Measurements from ENCODE around the gene SAMD11. TPM values are rescaled to one million over a fixed set of nuclear protein-coding genes. Genes with fewer than 3 reads are reported as not detected.

Gene SAMD11
- total and polyA plus RNA-seq, 8 donors, result 3.5 to 23.3 (median 4.6) TPM; not detected in 1

GRCh38 chr1:980602-981395 lies 57.1 kb downstream of the SAMD11 start:
- H3K4me3 ChIP-seq, result no peak overlapping the region
- H3K36me3 ChIP-seq, result no peaks in the 10 kb centered on the region
- peaks cover 6 to 15% (median 11%) of the 10 kb centered on the region in 4 donors for H3K4me1 ChIP-seq
- TF ChIP-seq POLR2A (IDR thresholded peaks at IDR 0.05), result no peak
- no peak for TF ChIP-seq EP300 (IDR thresholded peaks at IDR 0.05)
- TF ChIP-seq, protein P1, sequence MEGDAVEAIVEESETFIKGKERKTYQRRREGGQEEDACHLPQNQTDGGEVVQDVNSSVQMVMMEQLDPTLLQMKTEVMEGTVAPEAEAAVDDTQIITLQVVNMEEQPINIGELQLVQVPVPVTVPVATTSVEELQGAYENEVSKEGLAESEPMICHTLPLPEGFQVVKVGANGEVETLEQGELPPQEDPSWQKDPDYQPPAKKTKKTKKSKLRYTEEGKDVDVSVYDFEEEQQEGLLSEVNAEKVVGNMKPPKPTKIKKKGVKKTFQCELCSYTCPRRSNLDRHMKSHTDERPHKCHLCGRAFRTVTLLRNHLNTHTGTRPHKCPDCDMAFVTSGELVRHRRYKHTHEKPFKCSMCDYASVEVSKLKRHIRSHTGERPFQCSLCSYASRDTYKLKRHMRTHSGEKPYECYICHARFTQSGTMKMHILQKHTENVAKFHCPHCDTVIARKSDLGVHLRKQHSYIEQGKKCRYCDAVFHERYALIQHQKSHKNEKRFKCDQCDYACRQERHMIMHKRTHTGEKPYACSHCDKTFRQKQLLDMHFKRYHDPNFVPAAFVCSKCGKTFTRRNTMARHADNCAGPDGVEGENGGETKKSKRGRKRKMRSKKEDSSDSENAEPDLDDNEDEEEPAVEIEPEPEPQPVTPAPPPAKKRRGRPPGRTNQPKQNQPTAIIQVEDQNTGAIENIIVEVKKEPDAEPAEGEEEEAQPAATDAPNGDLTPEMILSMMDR (IDR thresholded peaks at IDR 0.05), result no peak
- no peak for TF ChIP-seq POLR2AphosphoS5 (IDR thresholded peaks at IDR 0.05)
- no peaks in the 10 kb centered on the region for H3K9me3 ChIP-seq
- intact Hi-C loops (cut with DNase I; ENCODE audit: low total_unique reads), result loop anchor here (5.0 kb wide), 1 partner anchor 82 kb away; no protein-coding TSS in a partner anchor
- no peak for DNase-seq
- WGBS, 5 donors, result 62 to 69% (median 63%) methylated on average over 25 to 35 of the region's 35 CpGs
- peaks cover 0 to 72% (median 38%) of the 10 kb centered on the region in 3 donors for H3K27me3 ChIP-seq
- H3K27ac ChIP-seq, result no peak overlapping the region

DNA sequence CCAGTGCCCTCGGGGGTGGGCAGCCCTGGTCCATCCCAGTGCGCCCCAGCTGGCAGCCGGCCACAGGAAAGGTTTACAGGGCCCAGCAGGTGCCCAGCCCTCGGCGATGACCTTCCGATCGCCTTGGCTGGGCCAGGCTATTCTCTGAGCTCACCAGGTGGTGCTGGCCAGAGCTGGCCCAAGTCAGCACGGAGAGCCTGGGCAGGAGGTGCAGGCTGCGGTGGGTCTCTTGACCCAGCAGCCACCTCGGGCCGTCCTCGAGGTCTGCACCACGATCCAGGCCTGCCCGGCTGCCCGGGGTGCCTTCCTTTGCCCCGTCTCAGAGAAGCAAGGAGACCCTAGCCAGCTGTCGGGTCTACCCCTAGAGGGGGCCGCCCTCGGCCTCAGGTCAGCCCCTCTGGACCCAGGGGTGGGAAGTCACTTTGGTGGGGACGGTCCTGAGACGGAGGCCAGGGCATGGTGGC lies 57.8 kb downstream of the SAMD11 start:
- H3K4me3 ChIP-seq, result no peak overlapping the region
- DNase-seq, result no peak
- peaks cover 0 to 8% (median 4%) of the 10 kb centered on the region in 4 donors for H3K4me1 ChIP-seq
- H3K27ac ChIP-seq, result no peak overlapping the region
- H3K27me3 ChIP-seq, result peaks cover 0 to 72% (median 31%) of the 10 kb centered on the region in 3 donors
- intact Hi-C loops (cut with DNase I; ENCODE audit: low total_unique reads), result loop anchor here (5.0 kb wide), 1 partner anchor 81 kb away; no protein-coding TSS in a partner anchor
- H3K36me3 ChIP-seq, result no peaks in the 10 kb centered on the region
- no peaks in the 10 kb centered on the region for H3K9me3 ChIP-seq
- 67 to 78% (median 69%) methylated on average over 8 to 21 of the region's 21 CpGs for WGBS, 5 donors
- TF ChIP-seq EP300 (IDR thresholded peaks at IDR 0.05) (no peak), POLR2A (IDR thresholded peaks at IDR 0.05) (no peak), POLR2AphosphoS5 (IDR thresholded peaks at IDR 0.05) (no peak)
- TF ChIP-seq, protein P1 (IDR thresholded peaks at IDR 0.05), result no peak

GRCh38 chr1:981955-982558 lies 58.3 kb downstream of the SAMD11 start, which contains the start of gene PERM1:
Gene PERM1 (minus strand): TSS chr1:982093. CDS start chr1:981029, 1,064 bp downstream.
- no peaks in the 10 kb centered on the region for H3K36me3 ChIP-seq
- peaks cover 0 to 73% (median 31%) of the 10 kb centered on the region in 3 donors for H3K27me3 ChIP-seq
- 40 to 52% (median 49%) methylated on average over 16 to 28 of the region's 28 CpGs for WGBS, 5 donors
- no peaks in the 10 kb centered on the region for H3K9me3 ChIP-seq
- H3K4me3 ChIP-seq, result no peak within 1 kb of the TSS
- no peak for DNase-seq
- H3K4me1 ChIP-seq, result peaks cover 0 to 8% (median 4%) of the 10 kb centered on the region in 4 donors
- intact Hi-C loops (cut with DNase I; ENCODE audit: low total_unique reads), result loop anchor here (5.0 kb wide), 1 partner anchor 80 kb away; no protein-coding TSS in a partner anchor
- TF ChIP-seq POLR2AphosphoS5 (IDR thresholded peaks at IDR 0.05), result no peak
- TF ChIP-seq EP300 (IDR thresholded peaks at IDR 0.05), result no peak
- TF ChIP-seq, protein P1 (IDR thresholded peaks at IDR 0.05), result no peak
- TF ChIP-seq POLR2A (IDR thresholded peaks at IDR 0.05), result no peak
- no peak within 1 kb of the TSS for H3K27ac ChIP-seq

DNA sequence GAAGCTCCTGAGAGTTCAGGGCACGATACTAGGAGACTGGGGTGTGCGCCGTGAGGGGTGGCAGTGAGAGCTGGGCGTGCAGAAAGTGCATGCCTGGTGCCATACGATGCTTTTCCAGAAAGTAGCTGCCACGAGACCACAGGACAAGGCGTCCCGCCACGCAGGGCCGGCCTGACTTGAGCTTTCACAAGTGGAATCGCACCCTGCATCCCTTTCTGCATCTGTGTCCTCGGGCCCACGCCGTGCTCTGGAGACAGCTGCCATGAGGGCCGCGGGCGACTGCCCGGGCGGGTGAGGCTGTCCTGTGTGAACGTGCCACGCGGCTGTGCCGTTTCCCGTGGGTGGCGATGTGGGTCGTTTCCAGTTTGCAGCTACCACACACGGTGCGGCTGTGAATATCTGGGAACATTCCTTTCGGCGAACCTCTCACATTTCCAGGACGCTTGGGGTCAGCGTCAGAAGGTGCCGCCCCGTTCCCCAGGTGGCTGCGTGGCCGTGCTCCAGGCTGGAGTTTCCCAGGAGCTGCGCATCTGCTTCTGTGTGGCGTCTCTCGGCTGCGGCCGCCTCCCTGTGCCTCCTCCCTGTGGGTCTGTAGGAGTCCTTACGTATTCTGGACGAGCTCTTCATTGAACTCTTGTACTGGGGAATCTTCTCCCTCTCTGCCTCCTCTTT lies 59.2 kb downstream of the SAMD11 start:
- Histone ChIP-seq H3K27ac (no peak overlapping the region), H3K4me3 (no peak overlapping the region), H3K27me3 (peaks cover 0 to 73% (median 31%) of the 10 kb centered on the region in 3 donors), H3K9me3 (no peaks in the 10 kb centered on the region), H3K36me3 (no peaks in the 10 kb centered on the region), H3K4me1 (peaks cover 0 to 8% (median 4%) of the 10 kb centered on the region in 4 donors)
- WGBS, 5 donors, result 76 to 85% (median 80%) methylated on average over 39 to 43 of the region's 43 CpGs
- TF ChIP-seq, protein P1 (IDR thresholded peaks at IDR 0.05), result no peak
- TF ChIP-seq EP300 (IDR thresholded peaks at IDR 0.05) (no peak), POLR2A (IDR thresholded peaks at IDR 0.05) (no peak), POLR2AphosphoS5 (IDR thresholded peaks at IDR 0.05) (no peak)
- intact Hi-C loops (cut with DNase I; ENCODE audit: low total_unique reads), result loop anchor here (5.0 kb wide), 1 partner anchor 79 kb away; no protein-coding TSS in a partner anchor
- no peak for DNase-seq
